ENCODE data around the gene PGGHG.
"Not testable (repeated sequence)": the region's sequence is repeated elsewhere in the genome, so short reads cannot be mapped to it uniquely, and the experiment has no call there.

PGGHG gene

DNA sequence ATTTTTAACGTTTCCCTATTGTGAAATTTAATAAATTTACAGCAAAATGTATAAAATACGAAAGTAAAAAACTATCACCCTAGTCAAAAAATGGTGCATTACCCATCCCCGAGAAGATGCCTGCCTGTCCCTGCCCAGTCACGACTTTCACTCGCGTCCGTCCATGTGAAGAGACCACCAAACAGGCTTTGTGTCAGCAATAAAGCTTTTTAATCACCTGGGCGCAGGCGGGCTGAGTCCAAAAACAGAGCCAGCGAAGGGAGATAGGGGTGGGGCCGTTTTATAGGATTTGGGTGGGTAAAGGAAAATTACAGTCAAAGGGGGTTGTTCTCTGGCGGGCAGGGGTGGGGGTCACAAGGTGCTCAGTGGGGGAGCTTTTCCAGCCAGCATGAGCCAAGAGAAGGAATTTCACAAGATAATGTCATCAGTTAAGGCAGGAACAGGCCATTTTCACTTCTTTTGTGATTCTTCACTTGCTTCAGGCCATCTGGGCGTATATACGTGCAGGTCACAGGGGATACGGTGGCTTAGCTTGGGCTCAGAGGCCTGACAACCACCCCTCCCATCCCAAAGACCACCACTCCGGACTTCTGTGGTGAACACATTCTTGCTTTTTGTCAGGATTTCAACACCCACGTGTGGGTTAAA, 44.8 kb downstream of the PGGHG start:
- Histone ChIP-seq H3K9ac (ENCODE audit: low read length) (peak overlapping the region; percentile 24), H3K4me1 (ENCODE audit: control insufficient read depth, low read depth, low read length) (peaks cover 33% of the 10 kb centered on the region), H3K27ac (ENCODE audit: low read length) (peak overlapping the region; percentile 66), H3K4me3 (ENCODE audit: low read length) (peak overlapping the region; percentile 31)
- H3K36me3 ChIP-seq (ENCODE audit: control insufficient read depth, low read depth, low read length); H3K27me3 ChIP-seq (ENCODE audit: control insufficient read depth, insufficient read depth, low read length); H3K9me3 ChIP-seq (ENCODE audit: control insufficient read depth, low read depth, low read length): not testable (repeated sequence)

DNA sequence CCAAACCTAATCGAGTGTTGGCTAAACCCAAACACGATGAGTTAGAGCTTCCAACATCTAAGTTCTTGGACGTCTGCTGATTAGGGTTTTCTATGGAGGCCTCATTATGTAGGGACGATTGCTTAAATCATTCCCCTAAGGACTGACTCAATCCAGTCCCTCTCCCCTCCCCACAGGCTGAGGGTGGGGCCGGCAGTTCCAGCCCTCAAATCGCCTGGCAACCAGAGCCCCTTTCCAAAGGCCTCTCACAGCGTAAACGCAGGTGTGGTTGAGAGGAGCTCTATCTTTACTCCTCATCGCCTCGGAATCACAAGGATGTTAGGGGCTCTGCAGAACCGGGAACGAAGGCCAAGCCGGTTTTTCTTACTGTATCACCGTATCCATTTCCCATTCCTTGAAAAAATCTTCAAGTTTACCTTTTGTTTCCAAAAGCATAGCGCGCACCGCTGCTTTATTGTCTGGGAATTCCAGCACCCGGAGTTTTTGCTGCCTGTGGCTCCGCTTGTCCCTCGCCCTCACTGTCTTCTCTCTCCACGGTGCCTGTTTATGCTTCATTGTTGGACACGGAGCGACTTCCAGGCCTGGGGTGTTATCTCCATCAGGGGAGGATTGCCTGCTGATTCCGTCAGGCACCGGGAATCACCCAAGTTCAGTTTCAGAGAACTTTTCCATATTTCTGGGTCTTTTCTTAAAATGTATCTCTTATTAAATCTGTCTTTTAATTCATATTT, 45.5 kb downstream of the PGGHG start:
- H3K4me3 ChIP-seq (ENCODE audit: low read length) = peak overlapping the region; percentile 31
- H3K36me3 ChIP-seq (ENCODE audit: control insufficient read depth, low read depth, low read length) = no peaks in the 10 kb centered on the region
- H3K27ac ChIP-seq (ENCODE audit: low read length) = peak overlapping the region; percentile 66
- H3K4me1 ChIP-seq (ENCODE audit: control insufficient read depth, low read depth, low read length) = peaks cover 33% of the 10 kb centered on the region
- H3K9ac ChIP-seq (ENCODE audit: low read length) = peak overlapping the region; percentile 24
- H3K27me3 ChIP-seq (ENCODE audit: control insufficient read depth, insufficient read depth, low read length) = no peaks in the 10 kb centered on the region
- H3K9me3 ChIP-seq (ENCODE audit: control insufficient read depth, low read depth, low read length) = peaks cover 3% of the 10 kb centered on the region

DNA sequence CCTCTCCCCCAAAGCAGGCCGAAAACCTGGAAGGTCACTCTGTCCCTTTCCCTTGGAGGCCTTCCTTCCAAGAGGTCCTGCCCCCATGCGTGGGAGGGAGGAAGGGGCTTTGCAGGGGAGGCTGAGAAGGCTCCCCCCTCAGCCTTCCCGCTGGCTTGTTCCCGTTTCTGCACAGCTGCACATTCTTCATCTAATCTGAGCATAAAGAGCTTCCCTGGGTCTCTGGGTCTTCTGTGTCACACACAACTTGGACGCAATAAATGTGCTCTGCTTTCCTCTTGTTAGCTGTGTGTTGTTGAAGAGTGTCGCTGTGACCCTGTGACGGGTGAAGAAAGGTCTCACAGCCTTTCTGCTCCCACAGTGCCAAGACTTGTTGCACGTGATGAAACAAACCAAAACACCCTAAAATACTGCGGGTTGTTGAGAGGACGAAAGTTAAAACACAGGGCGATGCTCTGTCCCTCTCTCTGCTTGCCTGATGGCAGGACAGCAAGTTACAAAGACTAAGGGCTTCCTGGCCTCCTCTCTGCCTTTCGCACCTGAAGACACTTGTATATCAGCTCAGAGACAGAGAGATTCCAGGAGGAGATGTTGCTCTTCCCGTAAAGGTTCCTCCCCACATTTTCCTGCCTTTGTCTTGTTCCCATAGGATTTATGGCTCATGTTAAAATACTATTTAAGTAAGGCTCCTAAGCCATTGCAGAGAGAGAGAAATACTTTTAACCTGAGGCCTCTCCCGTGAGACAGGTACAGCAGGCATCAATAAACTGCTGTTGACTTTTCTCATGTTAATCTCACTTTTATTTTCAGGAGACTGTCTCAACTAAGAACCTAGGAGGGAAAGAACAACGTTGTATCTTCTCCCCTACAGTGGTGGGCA, 47.1 kb downstream of the PGGHG start:
- Histone ChIP-seq H3K27me3 (ENCODE audit: control insufficient read depth, insufficient read depth, low read length) (no peaks in the 10 kb centered on the region), H3K27ac (ENCODE audit: low read length) (peak overlapping the region; percentile 31), H3K9me3 (ENCODE audit: control insufficient read depth, low read depth, low read length) (peaks cover 3% of the 10 kb centered on the region), H3K4me1 (ENCODE audit: control insufficient read depth, low read depth, low read length) (peaks cover 45% of the 10 kb centered on the region), H3K9ac (ENCODE audit: low read length) (no peak overlapping the region), H3K36me3 (ENCODE audit: control insufficient read depth, low read depth, low read length) (no peaks in the 10 kb centered on the region), H3K4me3 (ENCODE audit: low read length) (no peak overlapping the region)

DNA sequence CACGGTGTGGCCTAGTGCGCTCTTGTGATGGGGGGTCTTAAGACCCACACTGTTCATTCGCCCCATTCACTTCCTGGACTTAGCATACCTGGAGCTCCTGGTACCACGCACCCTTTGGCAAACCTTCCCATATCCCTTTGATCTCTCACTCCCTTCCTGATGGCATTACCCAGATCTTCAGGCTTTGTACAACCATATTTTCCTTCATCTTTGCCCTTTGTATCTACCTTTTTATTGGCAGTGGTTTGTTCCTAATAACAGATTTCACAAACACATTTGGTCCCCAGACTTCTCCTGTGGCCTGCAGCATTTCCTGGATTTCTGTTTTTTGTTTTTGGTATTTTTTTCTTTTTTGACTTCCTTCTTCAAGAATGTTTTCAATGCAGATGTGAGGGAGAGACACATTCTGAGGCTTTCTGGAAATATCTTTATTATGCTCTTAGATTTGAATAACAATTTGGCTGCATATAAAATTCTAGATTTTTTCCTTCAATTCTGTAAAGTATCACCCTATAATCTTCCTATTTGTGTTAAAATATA, 47.8 kb downstream of the PGGHG start:
- H3K9me3 ChIP-seq (ENCODE audit: control insufficient read depth, low read depth, low read length) = peaks cover 3% of the 10 kb centered on the region
- no peak overlapping the region for H3K4me3 ChIP-seq (ENCODE audit: low read length)
- H3K9ac ChIP-seq (ENCODE audit: low read length) = no peak overlapping the region
- no peak overlapping the region for H3K27ac ChIP-seq (ENCODE audit: low read length)
- peaks cover 52% of the 10 kb centered on the region for H3K4me1 ChIP-seq (ENCODE audit: control insufficient read depth, low read depth, low read length)
- no peaks in the 10 kb centered on the region for H3K36me3 ChIP-seq (ENCODE audit: control insufficient read depth, low read depth, low read length)
- no peaks in the 10 kb centered on the region for H3K27me3 ChIP-seq (ENCODE audit: control insufficient read depth, insufficient read depth, low read length)

DNA sequence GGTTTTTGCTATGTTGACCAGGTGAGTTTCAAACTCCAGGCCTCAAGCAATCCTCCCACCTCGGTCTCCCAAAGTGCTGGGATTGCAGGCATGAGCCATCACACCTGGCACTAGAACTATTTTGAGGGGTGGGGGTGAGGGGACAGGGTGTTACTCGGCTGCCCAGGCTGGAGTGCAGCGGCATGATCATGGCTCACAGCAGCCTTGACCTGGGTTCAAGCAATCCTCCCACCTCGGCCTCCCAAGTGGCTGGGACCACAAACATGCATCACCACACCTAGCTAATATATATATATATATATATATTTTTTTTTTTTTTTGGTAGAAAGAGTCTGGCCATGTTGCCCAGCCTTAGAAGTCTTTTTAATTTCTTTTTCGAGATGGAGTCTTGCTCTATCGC, 48.8 kb downstream of the PGGHG start:
- Histone ChIP-seq H3K4me3 (ENCODE audit: low read length) (no peak overlapping the region), H3K4me1 (ENCODE audit: control insufficient read depth, low read depth, low read length) (peaks cover 60% of the 10 kb centered on the region), H3K27ac (ENCODE audit: low read length) (no peak overlapping the region), H3K9me3 (ENCODE audit: control insufficient read depth, low read depth, low read length) (peaks cover 3% of the 10 kb centered on the region), H3K27me3 (ENCODE audit: control insufficient read depth, insufficient read depth, low read length) (no peaks in the 10 kb centered on the region), H3K36me3 (ENCODE audit: control insufficient read depth, low read depth, low read length) (no peaks in the 10 kb centered on the region), H3K9ac (ENCODE audit: low read length) (no peak overlapping the region)

DNA sequence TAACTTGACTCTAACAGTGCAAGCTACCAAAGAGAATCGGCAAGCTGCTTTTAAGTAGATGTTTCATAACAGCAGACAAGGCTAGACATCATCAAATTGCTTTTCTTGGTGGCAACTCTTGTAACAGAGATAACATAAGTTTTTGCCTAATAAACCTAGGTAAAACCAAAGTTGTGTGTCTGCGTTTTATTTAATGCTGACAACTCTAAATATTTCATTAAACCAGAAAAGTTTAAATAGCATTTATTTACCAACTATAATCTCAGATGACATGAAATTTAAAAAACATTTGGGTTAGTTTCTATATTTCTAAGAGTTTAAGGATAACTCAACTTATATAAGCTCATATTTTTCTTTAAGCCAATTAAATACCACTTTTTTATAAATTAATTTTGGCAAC, 51.0 kb downstream of the PGGHG start:
- Histone ChIP-seq H3K27me3 (ENCODE audit: control insufficient read depth, insufficient read depth, low read length) (no peaks in the 10 kb centered on the region), H3K9ac (ENCODE audit: low read length) (peak overlapping the region; percentile 16), H3K4me1 (ENCODE audit: control insufficient read depth, low read depth, low read length) (peaks cover 45% of the 10 kb centered on the region), H3K4me3 (ENCODE audit: low read length) (peak overlapping the region; percentile 30), H3K9me3 (ENCODE audit: control insufficient read depth, low read depth, low read length) (no peaks in the 10 kb centered on the region), H3K27ac (ENCODE audit: low read length) (peak overlapping the region; percentile 81), H3K36me3 (ENCODE audit: control insufficient read depth, low read depth, low read length) (no peaks in the 10 kb centered on the region)

DNA sequence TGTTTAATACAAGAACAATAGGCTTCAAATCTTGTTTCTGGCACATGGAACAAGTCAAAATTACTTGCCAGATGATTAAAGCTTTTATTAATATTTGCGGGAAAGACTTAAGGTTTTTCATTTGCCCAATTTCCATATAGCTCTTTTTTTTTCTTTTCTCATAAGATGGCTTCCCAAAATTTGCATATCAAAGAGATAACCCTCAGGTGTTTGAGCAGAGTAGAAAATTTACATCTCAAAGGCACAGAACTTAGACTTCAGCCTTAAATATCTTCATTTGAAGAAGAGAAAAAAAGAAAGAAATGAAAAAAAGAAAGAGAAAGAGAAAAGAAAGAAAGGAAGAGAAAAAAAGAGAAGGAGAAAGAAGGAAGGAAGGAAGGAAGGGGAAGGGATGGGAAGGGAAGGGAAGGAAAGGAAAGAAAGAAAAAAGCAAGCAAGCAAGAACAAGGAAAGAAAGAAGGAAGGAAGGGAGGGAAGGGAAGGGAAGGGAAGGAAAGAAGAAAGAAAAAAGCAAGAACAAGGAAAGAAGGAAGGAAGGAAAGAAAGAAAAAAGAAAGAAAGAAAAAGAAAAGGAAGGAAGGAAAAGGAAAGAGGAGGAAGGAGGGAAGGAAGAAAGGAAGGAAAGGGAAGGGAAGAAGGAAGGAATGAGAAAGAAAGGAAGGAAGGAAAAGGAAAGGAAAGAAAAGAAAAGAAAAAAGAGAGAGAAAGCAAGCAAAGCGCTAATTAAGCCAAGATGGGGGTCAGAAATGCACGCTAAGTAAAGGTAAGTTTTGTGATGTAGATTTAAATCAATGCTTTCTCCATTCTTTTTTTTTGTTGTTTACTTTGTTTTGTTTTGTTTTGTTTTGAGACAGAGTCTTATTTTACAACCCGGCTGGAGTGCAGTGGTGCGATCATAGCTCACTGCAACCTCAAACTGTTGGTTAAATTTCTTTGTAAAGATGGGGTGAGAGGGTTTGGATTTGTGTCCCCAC, 51.9 kb downstream of the PGGHG start:
- no peaks in the 10 kb centered on the region for H3K36me3 ChIP-seq (ENCODE audit: control insufficient read depth, low read depth, low read length)
- H3K4me1 ChIP-seq (ENCODE audit: control insufficient read depth, low read depth, low read length) = peaks cover 39% of the 10 kb centered on the region
- peak overlapping the region; percentile 81 for H3K27ac ChIP-seq (ENCODE audit: low read length)
- peak overlapping the region; percentile 30 for H3K4me3 ChIP-seq (ENCODE audit: low read length)
- peak overlapping the region; percentile 33 for H3K9ac ChIP-seq (ENCODE audit: low read length)
- H3K9me3 ChIP-seq (ENCODE audit: control insufficient read depth, low read depth, low read length) = no peaks in the 10 kb centered on the region
- H3K27me3 ChIP-seq (ENCODE audit: control insufficient read depth, insufficient read depth, low read length) = no peaks in the 10 kb centered on the region

DNA sequence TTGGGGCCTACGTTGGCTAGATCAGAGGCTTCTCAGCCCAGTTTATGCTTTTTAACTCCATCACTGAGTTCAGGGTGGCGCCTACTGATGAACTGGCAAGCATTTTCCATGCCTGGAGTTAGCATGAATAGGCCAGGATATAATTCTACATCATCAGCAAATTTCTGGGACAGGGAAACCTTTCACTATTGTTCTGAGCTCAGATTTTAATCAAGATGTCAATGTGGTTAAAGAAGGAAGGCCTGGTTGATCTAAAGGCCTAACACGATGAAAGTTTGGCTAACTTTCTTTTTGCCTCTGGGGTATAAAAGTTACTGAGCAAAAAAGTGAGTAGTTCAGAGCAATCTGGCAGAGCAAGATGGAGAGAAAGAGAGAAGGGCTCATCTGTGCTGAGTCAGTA, 53.4 kb downstream of the PGGHG start:
- H3K4me1 ChIP-seq (ENCODE audit: control insufficient read depth, low read depth, low read length) = peaks cover 27% of the 10 kb centered on the region
- no peak overlapping the region for H3K27ac ChIP-seq (ENCODE audit: low read length)
- no peaks in the 10 kb centered on the region for H3K9me3 ChIP-seq (ENCODE audit: control insufficient read depth, low read depth, low read length)
- no peaks in the 10 kb centered on the region for H3K36me3 ChIP-seq (ENCODE audit: control insufficient read depth, low read depth, low read length)
- H3K27me3 ChIP-seq (ENCODE audit: control insufficient read depth, insufficient read depth, low read length) = no peaks in the 10 kb centered on the region
- no peak overlapping the region for H3K9ac ChIP-seq (ENCODE audit: low read length)
- no peak overlapping the region for H3K4me3 ChIP-seq (ENCODE audit: low read length)

DNA sequence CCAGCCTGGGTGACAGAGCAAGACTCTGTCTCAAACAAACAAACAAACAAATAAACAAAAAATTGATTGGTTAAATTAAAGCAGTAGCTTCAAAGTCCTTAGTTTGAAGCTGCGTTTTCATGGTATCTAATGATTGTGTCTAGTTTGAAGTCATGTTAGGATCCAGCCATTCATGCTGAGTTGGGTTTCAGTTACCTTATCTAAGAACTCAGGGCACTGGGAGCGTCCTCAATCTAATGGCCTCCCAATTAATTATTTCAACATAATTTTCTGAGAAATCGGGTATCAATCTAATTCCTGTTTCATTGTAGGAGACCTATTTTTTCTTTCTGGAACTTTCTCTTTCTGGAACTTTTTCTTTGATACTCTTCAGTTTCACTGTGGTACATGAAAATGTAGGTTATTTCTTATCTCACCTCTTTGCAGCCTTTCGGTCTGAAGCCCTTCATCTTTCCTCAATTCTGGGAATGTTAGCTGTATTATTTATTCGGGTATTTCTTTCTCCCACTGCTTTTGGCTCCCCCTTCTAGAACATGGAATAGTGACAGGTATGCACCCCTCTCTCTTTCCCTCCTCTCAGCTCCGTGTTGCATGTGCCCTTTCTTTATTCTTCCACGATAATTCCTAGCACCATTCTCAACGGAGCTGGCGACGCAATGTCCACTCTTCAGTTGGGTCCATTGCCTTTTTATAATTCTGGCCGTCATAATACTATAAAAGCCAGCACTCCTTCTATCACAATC, 56.1 kb downstream of the PGGHG start:
- Histone ChIP-seq H3K9ac (ENCODE audit: low read length) (no peak overlapping the region), H3K27me3 (ENCODE audit: control insufficient read depth, insufficient read depth, low read length) (no peaks in the 10 kb centered on the region), H3K4me3 (ENCODE audit: low read length) (no peak overlapping the region), H3K4me1 (ENCODE audit: control insufficient read depth, low read depth, low read length) (peaks cover 25% of the 10 kb centered on the region), H3K9me3 (ENCODE audit: control insufficient read depth, low read depth, low read length) (no peaks in the 10 kb centered on the region), H3K27ac (ENCODE audit: low read length) (no peak overlapping the region), H3K36me3 (ENCODE audit: control insufficient read depth, low read depth, low read length) (no peaks in the 10 kb centered on the region)

Measured in iPS-18a (cell line).